Myometrial cell (primary cell): ENCODE data around the gene ALOX5. TPM values are rescaled to one million over a fixed set of nuclear protein-coding genes. Genes with fewer than 3 reads are reported as not detected.

ENCODE experiments used
- total RNA-seq: library from RNA; depleted of rRNA; stranded (reverse); fragments of >200 nt; gene quantifications from 2 replicates; pipeline ENCODE4 v1.2.3, GENCODE V29; 2015

The ALOX5 gene
- not detected in 2 replicates for total RNA-seq

GRCh38 chr10:45373576-45374349 is at the start of gene ALOX5:
ALOX5 (plus strand) TSS chr10:45374216; CDS start chr10:45374280, 64 bp downstream.

Other genes with a start within 250 kb of the ALOX5 start
- gene OR13A1, start 58.6 kb upstream of the ALOX5 start, total RNA-seq, result not detected in 2 replicates